Stimulated activated CD4-positive, alpha-beta T cell treated with anti-CD3 and anti-CD28 coated beads, Interleukin-12 subunit alpha, Interleukin-12 subunit beta, amount 100 ng/mL, for 24 hours (primary cell): ENCODE results near the gene RAB28.
"Not testable (repeated sequence)": the region's sequence is repeated elsewhere in the genome, so short reads cannot be mapped to it uniquely, and the experiment has no call there.

ENCODE experiments used
- DNase-seq, 2 experiments: peaks; one replicate each; pipeline ENCODE4 v3.0.0-alpha.2; 2020; ENCODE audit warnings: low read depth in 2 of 2

RAB28 gene

DNA sequence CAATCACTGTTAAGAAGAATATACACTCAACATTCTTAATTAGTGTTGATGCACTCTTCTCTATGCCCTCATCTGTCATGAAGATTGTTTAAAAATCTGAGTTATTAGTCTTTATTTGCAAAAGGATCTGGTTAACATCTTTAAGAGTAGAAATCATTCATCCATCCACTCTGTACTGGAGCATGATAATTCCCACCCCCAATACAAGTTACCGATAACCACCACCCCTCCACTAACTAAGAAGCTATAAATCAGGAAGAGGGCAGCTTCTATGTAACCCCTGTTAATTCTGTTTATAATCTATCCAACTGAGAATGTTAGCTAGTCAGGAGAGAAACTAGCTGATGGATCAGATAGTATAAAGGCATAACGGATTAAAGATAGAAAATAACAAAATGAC lies 34.5 kb downstream of the RAB28 start:
- no peak for DNase-seq

DNA sequence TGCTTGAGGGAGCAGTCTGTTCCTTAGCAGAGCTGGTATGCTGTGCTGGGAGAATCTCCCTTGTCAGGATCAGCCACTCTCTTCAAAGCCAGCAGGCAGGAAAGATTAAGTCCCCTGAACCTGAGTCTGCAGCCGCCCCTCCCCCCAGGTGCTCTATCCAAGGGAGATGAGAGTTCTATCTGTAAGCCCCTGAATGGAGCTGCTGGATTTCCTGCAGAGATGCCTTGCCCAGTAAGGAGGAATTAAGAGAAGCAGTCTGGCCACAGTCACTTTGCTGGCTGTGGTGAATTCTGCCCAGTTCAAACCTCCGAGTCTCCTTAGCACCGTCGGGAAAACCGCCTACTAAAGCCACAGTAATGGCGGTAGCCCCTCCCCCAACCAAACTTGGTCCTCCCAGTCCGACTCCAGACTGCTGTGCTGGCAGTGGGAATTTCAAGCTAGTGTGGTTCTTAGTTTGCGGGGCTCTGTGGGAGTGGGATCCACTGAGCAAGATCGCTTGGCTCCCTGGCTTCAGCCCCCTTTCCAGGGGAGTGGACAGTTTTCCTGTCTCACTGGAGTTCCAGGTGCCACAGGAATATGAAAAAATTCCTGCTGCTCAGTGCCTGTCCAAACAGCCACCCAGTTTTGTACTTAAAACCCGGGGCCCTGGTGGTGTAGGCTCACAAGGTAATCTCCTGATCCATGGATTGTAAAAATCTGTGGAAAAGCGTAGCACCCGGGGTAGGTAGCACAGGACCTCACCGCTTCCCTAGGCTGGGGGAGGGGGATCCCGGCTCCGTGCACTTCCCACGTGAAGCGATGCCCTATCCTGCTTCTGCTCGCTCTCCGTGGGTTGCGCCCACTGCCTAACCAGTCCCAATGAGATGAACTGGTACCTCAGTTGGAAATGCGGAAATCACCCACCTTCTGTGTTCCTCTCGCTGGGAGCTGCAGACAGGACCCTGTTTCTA lies 38.0 kb downstream of the RAB28 start:
- no peak for DNase-seq

DNA sequence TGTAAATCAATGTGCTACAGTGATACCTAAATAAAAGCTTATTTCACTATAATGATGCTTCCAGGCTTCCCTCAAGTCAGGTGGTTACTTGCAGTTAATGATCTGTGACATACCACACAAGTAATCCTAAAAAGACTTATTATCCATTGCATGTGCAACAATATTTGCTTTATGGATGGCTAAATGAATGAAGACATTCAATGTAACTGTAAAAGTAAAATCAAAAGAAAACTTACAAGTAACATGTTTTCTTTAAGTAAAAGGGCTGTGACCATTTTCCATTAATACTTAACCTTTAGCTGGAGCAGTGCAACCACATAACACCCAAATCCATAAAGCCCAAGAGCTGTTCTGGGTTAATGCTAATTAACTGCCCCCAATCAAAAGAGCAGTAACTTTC lies 42.6 kb downstream of the RAB28 start:
- DNase-seq: no peak

DNA sequence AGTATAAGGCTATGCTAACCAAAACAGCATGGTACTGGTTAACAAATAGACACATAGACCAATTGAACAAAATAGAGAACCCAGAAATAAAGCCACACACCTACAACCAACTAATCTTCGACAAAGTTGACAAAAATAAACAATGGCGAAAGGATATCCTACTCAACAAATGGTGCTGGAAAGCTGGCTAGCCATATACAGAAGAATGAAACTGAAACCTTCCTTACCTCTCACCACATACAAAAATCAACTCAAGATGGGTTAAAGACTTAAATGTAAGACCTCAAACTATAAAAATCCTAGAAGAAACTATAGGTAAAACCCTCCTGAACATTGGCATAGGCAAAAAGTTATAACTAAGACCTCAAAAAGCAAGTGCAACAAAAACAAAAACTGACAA lies 47.2 kb downstream of the RAB28 start:
- no peak for DNase-seq

DNA sequence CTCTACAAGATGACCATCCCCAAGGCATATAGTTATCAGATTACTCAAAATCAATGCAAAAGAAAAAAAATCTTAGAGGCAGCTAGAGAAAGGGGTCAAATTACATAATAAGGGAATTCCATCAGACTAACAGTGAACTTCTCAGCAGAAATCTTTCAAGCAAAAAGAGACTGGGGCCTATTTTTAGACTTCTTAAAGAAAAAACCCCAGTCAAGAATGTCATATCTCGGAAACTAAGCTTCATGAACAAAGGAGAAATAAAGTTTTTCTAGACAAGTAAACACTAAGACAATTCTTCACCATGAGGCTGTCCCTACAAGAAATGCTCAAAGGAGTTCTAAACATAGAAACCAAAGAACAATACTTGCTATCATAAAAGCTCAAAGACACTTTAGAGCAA lies 51.7 kb downstream of the RAB28 start:
- no peak for DNase-seq

DNA sequence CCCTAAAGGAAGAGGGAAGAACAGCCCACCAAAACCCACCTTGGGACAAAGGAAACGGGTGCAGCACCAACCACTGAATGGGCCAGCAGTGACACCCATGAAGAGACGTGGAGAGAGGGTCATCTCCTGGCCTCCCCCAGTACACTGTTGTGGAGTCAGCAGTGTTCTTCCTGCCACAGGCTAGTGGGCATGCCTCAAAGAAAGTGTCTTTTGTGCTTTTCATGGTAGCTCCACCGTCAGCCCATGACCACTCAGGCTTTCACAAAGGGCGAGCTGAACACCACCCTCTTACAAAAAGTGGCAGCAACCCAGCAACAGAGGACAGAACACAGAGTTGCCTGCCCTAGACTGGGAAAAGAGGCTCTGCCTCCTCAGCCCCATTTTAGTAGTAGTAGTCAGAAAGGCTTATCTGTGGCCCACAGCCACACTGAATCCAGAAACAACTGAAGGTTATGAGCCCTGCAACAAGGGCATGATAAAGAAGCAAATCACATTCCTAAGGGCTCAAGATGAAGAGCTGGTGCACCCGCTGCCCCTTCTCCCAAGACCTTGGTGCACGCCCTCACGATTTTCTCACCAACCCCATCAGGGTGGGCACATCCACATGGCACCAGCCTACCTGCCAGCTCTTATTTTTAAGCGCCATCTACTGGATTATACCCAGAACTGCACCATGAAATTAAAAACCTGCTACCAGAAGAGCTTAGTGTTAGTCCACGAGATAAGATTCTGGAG lies 53.1 kb downstream of the RAB28 start:
- no peak for DNase-seq

DNA sequence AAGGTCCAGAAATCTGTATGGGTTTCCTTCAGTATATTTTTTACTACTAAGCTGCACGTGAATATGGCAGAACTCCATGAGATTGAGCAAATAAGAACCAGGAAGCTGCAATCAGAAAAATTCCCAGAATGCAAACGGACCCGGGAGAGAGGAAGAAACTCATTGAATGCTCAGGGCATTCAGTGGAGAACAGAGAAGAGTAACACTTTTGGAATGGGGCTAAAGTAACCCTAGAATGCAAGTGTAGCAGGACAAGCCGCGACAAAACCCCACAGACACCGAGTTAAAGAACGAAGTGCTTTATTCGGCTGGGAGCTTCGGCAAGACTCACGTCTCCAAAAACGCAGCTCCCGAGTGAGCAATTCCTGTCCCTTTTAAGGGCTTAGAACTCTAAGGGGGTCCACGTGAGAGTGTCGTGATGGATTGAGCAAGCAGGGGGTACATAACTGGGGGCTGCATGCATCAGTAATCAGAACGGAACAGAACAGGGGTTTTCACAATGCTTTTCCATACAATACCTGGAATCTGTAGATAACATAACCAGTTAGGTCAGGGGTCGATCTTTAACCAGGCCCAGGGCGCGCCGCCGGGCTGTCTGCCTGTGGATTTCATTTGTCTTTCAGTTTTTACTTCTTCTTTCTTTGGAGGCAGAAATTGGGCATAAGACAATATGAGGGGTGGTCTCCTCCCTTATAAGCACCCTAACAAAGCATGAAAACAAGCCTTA lies 56.4 kb downstream of the RAB28 start:
- no peak for DNase-seq

DNA sequence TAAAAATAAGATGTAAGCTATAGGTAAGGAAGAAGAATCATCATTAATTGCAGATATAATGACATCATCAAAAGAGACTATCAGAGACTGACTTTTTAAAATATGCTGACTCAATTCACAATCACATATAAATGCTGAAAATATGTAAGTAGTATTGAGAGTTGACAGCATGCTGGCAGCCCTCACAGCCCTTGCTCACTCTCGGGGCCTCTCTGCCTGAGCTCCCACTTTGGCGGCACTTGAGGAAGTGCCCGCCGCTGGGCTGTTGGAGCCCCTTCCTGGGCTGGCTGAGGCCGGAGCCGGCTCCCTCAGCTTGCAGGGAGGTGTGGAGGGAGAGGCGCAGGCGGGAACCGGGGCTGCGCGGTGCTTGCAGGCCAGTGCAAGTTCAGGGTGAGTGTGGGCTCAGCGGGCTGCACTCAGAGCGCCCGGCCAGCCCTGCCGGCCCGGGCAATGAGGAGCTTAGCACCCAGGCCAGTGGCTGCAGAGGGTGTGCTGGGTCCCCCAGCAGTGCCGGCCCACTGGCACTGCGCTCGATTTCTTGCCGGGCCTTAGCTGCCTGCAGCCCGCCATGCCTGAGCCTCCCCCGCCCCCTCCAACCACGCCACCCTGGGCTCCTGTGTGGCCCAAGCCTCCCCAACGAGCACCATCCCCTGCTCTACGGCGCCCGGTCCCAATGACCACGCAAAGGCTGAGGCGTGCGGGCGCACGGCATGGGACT lies 68.9 kb downstream of the RAB28 start:
- DNase-seq: no peak

DNA sequence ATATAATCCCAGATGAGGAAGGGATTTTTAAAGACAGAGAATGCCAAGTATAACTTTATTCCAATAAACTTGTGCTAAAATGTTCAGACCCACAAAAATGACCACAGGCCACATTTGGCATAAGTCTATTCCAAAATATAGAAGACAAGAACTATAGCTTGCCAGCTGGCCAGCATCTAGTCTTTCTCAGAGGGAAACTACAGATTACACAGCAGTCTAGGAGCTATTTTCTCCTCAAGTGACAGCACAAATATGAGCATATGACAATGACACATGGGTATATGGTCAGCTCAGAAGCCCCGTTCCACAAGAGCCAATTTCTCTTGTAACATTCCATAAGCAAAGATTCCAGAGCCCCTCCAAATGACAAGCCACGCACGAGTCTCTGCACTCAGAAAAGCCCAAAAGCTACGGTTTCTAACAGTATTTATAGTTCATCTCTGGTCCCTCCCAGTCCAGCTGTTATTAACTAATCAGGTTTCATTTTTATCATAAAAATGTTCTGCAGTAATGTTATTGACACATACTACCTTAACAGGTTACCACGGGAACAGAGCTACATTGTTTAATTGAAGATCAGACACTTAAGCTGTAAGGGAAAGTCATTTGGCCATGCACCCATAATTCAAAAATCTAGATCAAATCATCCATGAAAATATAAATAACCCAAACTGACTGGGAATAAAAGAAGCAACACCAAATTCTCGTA lies 70.3 kb downstream of the RAB28 start:
- no peak for DNase-seq

DNA sequence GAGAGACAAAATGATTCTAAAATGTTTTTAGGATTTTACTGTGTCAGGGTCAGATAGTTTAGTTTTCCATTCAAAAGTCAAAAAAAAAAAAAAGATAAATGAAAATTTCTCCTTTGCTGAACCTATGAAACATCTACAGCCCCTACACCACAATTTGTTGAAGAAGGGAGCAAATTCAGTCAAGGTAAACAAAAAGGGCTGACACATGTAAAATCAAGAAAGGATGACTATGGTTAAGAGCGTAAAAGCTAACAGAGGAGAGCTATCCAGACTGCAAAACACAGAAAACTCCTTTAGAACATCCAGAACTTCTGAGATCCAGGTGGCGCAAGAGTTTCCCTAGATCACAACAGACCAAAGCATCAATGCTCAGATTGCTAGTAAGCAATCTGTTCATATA lies 72.2 kb downstream of the RAB28 start:
- no peak for DNase-seq

DNA sequence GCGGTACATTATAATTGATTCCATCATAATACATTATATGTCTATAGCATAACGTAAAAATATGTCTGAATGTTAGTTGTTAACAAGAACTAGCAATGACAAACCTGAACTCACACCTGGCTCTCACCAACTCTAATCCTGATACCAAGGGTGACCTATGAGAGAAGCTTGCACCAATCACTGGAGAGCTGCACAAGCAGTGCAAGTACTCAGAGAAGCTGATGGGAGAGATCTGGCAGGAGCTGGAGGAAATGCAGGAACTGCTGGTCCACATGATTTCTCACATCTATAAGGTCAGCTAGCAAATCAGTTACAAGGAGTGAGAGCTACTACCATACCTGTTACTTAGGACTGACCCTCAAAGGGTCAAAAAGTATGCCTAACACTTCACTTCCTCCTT lies 74.8 kb downstream of the RAB28 start:
- DNase-seq: no peak

DNA sequence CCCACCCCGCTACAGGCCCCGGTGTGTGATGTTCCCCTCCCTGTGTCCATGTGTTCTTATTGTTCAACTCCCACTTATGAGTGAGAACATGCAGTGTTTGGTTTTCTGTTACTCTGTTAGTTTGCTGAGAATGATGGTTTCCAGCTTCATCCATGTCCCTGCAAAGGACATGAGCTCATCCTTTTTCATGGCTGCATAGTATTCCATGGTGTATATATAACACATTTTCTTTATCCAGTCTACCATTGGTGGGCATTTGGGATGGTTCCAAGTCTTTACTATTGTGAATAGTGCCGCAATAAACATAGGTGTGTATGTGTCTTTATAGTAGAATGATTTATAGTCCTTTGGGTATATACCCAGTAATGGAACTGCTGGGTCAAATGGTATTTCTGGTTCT lies 78.0 kb downstream of the RAB28 start:
- DNase-seq: not testable (repeated sequence)

DNA sequence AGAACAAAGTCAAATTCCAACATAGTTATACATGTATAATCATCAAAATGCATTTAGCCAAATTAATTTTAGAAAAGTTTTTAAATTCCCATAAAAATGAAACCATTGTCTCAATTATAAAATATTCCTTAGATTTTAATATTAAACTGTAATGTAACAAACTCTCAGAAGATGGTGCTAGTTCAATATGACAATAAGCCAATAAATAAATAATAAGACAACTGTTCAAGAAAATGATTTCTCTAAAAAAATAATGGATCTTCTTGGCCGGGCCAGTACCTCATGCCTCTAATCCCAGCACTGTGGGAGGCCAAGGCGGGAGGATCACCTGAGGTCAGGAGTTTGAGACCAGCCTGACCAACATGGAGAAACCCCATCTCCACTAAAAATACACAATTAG lies 80.3 kb downstream of the RAB28 start:
- no peak for DNase-seq

DNA sequence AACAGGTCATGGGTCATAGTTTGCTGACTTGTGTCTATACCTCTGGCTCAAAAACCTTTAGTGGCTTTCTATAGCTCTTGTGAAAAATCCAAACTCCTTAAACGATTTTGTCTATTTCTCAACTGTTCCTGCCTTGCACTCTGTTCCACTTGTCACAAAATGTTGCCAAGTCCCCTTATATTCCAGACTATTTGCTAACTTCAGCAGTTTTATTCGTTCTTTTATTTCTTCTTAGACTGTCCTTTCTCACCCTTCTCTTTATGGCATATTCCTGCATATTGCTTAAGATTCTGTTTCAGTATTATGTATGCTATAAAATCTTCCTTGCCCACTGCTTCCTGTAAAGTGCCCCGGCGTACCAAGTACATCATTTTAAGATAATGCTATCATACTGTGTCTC lies 80.8 kb downstream of the RAB28 start:
- DNase-seq: no peak

DNA sequence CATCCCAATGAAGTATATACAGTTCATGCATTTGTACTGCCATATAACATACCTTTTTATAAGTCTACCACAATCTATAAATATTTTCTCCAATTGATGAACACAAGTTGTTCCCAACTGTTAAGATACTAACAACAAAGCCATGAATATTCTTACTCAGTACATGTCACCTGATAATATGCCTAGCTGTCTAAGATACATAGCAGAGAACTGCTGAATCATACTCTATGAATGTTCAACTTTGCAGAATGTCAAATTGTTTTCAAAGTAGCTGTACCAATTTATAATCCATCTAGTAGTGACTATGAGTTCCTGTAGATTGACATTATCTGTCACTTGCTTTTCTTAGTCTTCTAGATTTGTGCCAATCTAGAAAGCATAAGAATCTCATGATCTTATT lies 84.9 kb downstream of the RAB28 start:
- DNase-seq: no peak

DNA sequence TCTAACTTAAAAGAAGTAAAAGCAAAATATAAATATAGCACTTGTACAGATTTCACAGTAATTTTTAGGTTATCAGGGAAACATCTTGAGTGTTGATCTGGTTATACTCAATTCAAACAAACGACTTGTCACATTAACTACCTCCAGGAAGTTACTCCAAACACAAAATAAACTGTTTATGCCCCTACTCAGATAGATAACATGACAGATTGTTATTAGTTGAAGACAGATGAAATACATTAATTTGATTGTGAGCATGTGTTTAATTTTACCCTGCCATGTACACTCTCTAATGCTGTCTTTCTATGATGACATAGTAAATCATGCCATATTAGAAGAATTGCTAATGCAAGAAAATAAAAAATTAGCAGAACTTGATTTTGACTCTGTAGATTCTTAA lies 88.0 kb downstream of the RAB28 start:
- DNase-seq: no peak

DNA sequence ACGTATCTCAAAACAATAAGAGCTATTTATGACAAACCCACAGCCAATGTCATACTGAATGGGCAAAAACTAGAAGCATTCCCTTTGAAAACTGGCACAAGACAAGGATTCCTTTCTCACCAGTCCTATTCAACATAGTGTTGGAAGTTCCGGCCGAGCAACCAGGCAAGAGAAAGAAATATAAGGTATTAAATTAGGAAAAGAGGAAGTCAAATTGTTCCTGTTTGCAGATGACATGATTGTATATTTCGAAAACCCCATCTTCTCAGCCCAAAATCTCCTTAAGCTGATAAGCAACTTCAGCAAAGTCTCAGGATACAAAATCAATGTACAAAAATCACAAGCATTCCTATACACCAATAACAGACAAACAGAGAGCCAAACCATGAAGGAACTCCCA lies 94.2 kb downstream of the RAB28 start:
- not testable (repeated sequence) for DNase-seq

DNA sequence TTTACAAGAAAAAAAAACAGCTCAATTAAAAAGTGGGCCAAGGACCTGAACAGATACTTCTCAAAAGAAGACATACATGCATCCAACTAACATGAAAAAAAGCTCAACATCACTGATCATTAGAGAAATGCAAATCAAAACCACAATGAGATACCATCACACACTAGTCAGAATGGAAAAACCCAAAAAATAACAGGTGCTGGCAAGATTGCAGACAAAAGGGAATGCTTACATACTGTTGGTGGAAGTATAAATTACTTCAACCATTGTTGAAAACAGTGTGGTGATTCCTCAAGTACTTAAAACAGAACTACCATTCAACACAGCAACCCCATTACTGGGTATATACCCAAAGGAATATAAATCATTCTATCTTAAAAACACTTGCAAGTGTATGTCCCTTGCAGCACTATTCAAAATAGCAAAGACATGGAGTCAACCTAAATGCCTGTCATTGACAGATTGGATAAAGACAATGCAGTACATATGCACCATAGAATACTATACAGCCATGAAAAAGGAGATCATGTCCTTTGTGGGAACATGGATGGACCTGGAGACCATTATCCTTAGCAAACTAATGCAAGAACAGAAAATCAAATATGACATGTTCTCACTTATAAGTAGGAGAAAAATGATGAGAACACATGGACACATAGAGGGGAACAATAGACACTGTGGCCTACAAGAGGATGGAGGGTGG lies 97.6 kb downstream of the RAB28 start:
- no peak for DNase-seq

DNA sequence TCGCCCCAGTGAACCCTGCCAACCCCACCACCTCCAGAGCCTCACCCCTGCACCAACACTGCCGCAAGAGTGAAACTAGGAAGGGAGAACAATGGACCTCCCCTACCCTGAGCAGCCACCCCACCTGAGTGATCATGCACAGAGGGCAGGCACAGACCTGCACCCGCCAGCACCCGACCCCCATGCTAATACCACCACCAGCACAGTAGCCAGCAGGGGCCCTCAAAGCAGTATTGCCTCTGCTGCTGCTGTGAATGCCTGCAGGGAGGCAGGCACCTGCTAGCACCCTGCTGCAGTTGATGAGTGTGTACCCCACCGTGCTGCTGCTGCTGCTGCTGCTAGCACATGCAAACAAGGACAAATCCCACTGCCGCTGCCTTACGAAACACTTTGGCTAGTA lies 100.1 kb downstream of the RAB28 start:
- no peak for DNase-seq

DNA sequence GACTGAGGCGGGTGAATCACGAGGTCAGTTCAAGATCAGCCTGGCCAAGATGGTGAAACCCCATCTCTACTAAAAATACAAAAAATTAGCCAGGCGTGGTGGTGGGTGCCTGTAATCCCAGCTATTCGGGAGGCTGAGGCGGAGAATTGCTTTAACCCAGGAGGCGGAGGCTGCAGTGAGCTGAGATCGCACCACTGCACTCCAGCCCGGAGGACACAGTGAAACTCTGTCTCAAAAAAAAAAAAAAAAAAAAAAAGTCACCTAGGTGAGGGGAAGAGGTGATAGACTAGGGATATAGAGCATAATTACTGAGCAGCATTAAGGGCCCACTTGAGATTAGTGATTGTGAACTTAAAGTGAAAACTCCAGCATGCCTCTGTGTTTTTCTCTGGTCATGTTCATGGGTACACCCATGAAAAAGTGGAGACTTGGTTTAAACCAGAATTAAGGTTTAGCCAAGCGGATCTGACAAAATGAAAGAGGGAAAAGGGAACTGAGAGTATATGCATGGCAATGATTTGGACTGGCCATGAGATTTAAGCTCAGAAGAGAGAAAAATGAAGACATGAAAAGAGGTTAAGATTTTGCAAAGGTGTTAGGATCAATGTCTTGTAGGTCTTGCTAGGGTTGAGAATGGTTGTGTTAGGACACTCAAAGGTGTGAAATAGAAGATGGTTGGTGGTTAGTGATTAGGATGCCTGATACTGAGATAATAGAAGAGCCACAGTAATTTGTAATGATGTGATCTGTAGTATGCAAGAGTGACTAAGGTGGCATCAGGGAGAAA lies 105.0 kb downstream of the RAB28 start:
- no peak for DNase-seq
